Neural progenitor cell (in vitro differentiated cells): ENCODE measurements around the gene CD4. TPM values are rescaled to one million over a fixed set of nuclear protein-coding genes. Genes with fewer than 3 reads are reported as not detected.

ENCODE experiments used
- DNase-seq: peaks from one replicate; pipeline ENCODE4 v3.0.0-alpha.2; 2016; ENCODE audit warnings: low spot score
- H2AFZ ChIP-seq: fragments of 200-600 bp; sonication (generic); replicated peaks from 2 replicates; pipeline ENCODE4 v1.6.1; 2016; ENCODE audit warnings: antibody characterized with exemption
- H3F3A ChIP-seq: fragments of 200-600 bp; sonication (generic); 2 replicates; pipeline ENCODE4 v1.6.1; 2016; ENCODE audit warnings: antibody characterized with exemption, low read depth
- H3K27ac ChIP-seq: fragments of 200-600 bp; sonication (generic); 2 replicates; pipeline ENCODE4 v1.5.1; 2016; ENCODE audit warnings: mild to moderate bottlenecking
- H3K27me3 ChIP-seq: fragments of 200-600 bp; sonication (generic); 2 replicates; pipeline ENCODE4 v1.6.1; 2016; ENCODE audit warnings: mild to moderate bottlenecking, moderate library complexity
- H3K36me3 ChIP-seq: fragments of 200-600 bp; sonication (generic); 2 replicates; pipeline ENCODE4 v1.5.1; 2016
- H3K4me1 ChIP-seq: fragments of 200-600 bp; sonication (generic); 2 replicates; pipeline ENCODE4 v1.6.1; 2016; ENCODE audit warnings: mixed run types
- H3K4me2 ChIP-seq: fragments of 200-600 bp; sonication (generic); 2 replicates; pipeline ENCODE4 v1.6.1; 2016
- H3K4me3 ChIP-seq: fragments of 200-600 bp; sonication (generic); 2 replicates; pipeline ENCODE4 v1.5.1; 2016
- H3K79me2 ChIP-seq: fragments of 200-600 bp; sonication (generic); 2 replicates; pipeline ENCODE4 v1.6.1; 2016; ENCODE audit warnings: low read depth
- H3K9ac ChIP-seq: fragments of 200-600 bp; sonication (generic); 2 replicates; pipeline ENCODE4 v1.6.1; 2016
- H3K9me3 ChIP-seq: fragments of 200-600 bp; sonication (generic); 2 replicates; pipeline ENCODE4 v1.5.1; 2016; ENCODE audit warnings: low read depth
- H4K20me1 ChIP-seq: fragments of 200-600 bp; sonication (generic); 2 replicates; pipeline ENCODE4 v1.6.1; 2016; ENCODE audit warnings: low read depth
- H3K27ac Mint-ChIP-seq: 3 replicates; pipeline ENCODE4 v1.8.0; 2021; ENCODE audit warnings: mixed read lengths
- H3K27me3 Mint-ChIP-seq: 2 replicates; pipeline ENCODE4 v1.8.0; 2022; ENCODE audit warnings: low read depth, mild to moderate bottlenecking, inconsistent platforms, moderate library complexity, mixed read lengths; ENCODE audit not compliant: insufficient read depth
- H3K36me3 Mint-ChIP-seq: 3 replicates; pipeline ENCODE4 v1.8.0; 2021; ENCODE audit warnings: mixed read lengths
- H3K4me1 Mint-ChIP-seq: 3 replicates; pipeline ENCODE4 v1.8.0; 2021; ENCODE audit warnings: mixed read lengths
- H3K4me3 Mint-ChIP-seq: 3 replicates; pipeline ENCODE4 v1.8.0; 2021; ENCODE audit warnings: mild to moderate bottlenecking, moderate library complexity, mixed read lengths
- H3K9me3 Mint-ChIP-seq: 3 replicates; pipeline ENCODE4 v1.8.0; 2020; ENCODE audit warnings: mixed read lengths
- CTCF ChIP-seq: fragments of 200-600 bp; sonication (generic); IDR thresholded peaks from 2 replicates; pipeline ENCODE4 v1.5.1; 2017; ENCODE audit warnings: antibody characterized with exemption, mild to moderate bottlenecking
- EZH2 ChIP-seq: fragments of 200-600 bp; sonication (generic); IDR thresholded peaks from 2 replicates; pipeline ENCODE4 v1.6.1; 2017; ENCODE audit warnings: antibody characterized with exemption, mild to moderate bottlenecking, moderate library complexity
- EZH2phosphoT487 ChIP-seq: fragments of 200-600 bp; sonication (generic); IDR thresholded peaks from 2 replicates; pipeline ENCODE4 v1.6.1; 2017; ENCODE audit warnings: antibody characterized with exemption
- total RNA-seq: library from RNA; depleted of rRNA; stranded (reverse); fragments of >200 nt; gene quantifications from 2 replicates; pipeline ENCODE4 v1.2.3, GENCODE V29; 2015; ENCODE audit warnings: low replicate concordance

The CD4 gene
- total RNA-seq, 1 donor from 2014 or later = 2.5 TPM

GRCh38 chr12:6745741-6746525, 43.4 kb upstream of the CD4 start:
- no peaks in the 10 kb centered on the region for H3K36me3 ChIP-seq
- H3K9me3 Mint-ChIP-seq = no peaks in the 10 kb centered on the region

GRCh38 chr12:6747216-6747615, 42.1 kb upstream of the CD4 start:
- Histone ChIP-seq H3K4me3 (no peak overlapping the region), H3K9me3 (no peaks in the 10 kb centered on the region), H3K27me3 (no peaks in the 10 kb centered on the region), H3K36me3 (peaks cover 4% of the 10 kb centered on the region), H4K20me1 (peaks cover 11% of the 10 kb centered on the region), H3K27ac (no peak overlapping the region), H3K79me2 (peaks cover 14% of the 10 kb centered on the region), H2AFZ (no peak overlapping the region), H3F3A (peaks cover 9% of the 10 kb centered on the region), H3K9ac (no peak overlapping the region), H3K4me1 (peaks cover 10% of the 10 kb centered on the region), H3K4me2 (no peak overlapping the region)
- Mint-ChIP-seq H3K27ac (no peak overlapping the region), H3K4me1 (peaks cover 16% of the 10 kb centered on the region), H3K27me3 (peaks cover 4% of the 10 kb centered on the region), H3K36me3 (peaks cover 29% of the 10 kb centered on the region), H3K9me3 (no peaks in the 10 kb centered on the region), H3K4me3 (no peak overlapping the region)
- no peak for TF ChIP-seq EZH2
- TF ChIP-seq EZH2phosphoT487 = no peak
- TF ChIP-seq CTCF = no peak
- no peak for DNase-seq

More at GRCh38 chr12:6745741-6746525, 43.4 kb upstream of the CD4 start:
- Histone ChIP-seq H3F3A (peaks cover 9% of the 10 kb centered on the region), H3K4me2 (no peak overlapping the region), H3K9ac (no peak overlapping the region), H3K4me3 (no peak overlapping the region), H2AFZ (no peak overlapping the region), H3K4me1 (peaks cover 5% of the 10 kb centered on the region), H3K27ac (no peak overlapping the region), H3K79me2 (peaks cover 1% of the 10 kb centered on the region), H3K9me3 (no peaks in the 10 kb centered on the region), H4K20me1 (no peaks in the 10 kb centered on the region), H3K27me3 (no peaks in the 10 kb centered on the region)
- Mint-ChIP-seq H3K27ac (peak overlapping the region; percentile 40), H3K27me3 (peaks cover 4% of the 10 kb centered on the region), H3K4me1 (peaks cover 18% of the 10 kb centered on the region), H3K36me3 (peaks cover 29% of the 10 kb centered on the region), H3K4me3 (no peak overlapping the region)
- TF ChIP-seq EZH2 (no peak), CTCF (no peak), EZH2phosphoT487 (no peak)
- DNase-seq = no peak

GRCh38 chr12:6748761-6749160, 40.6 kb upstream of the CD4 start:
- TF ChIP-seq CTCF (no peak), EZH2phosphoT487 (no peak), EZH2 (no peak)
- Histone ChIP-seq H3K4me2 (no peak overlapping the region), H3K9me3 (no peaks in the 10 kb centered on the region), H3K27me3 (no peaks in the 10 kb centered on the region), H3K79me2 (peaks cover 21% of the 10 kb centered on the region), H3K4me3 (no peak overlapping the region), H2AFZ (no peak overlapping the region), H4K20me1 (peaks cover 17% of the 10 kb centered on the region), H3F3A (peaks cover 14% of the 10 kb centered on the region), H3K4me1 (peaks cover 11% of the 10 kb centered on the region), H3K36me3 (peaks cover 4% of the 10 kb centered on the region), H3K27ac (no peak overlapping the region), H3K9ac (no peak overlapping the region)
- no peak for DNase-seq
- no peaks in the 10 kb centered on the region for H3K9me3 Mint-ChIP-seq
- no peak overlapping the region for H3K4me3 Mint-ChIP-seq
- H3K4me1 Mint-ChIP-seq = peaks cover 22% of the 10 kb centered on the region
- peaks cover 29% of the 10 kb centered on the region for H3K36me3 Mint-ChIP-seq
- H3K27me3 Mint-ChIP-seq = peaks cover 5% of the 10 kb centered on the region
- no peak overlapping the region for H3K27ac Mint-ChIP-seq
